ENCODE measurements around the gene WDFY1. TPM values are rescaled to one million over a fixed set of nuclear protein-coding genes. Genes with fewer than 3 reads are reported as not detected.

The WDFY1 gene
- total RNA-seq, 3 donors from 2014 or later: 45.2 to 57.6 (median 46.2) TPM

DNA sequence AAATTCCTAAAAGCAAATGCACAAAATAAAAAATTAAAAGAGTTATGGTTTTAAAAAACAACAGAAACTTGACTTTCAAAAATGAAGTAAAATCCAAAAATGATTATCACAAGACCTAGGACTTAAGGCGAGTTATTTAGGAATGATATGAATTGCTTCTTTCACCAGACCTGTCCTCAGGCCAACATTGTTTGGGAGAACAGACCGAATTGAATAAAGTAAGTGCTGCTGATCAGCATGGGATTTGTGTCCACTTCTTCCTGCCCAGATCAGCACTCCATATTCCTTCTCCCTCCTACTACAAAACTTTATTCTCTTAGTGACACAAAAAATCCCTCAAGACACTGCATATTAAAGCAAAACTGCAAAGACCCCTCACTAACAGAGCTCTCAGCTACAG, 39.1 kb downstream of the WDFY1 start:
- Histone ChIP-seq H3K27me3 (no peaks in the 10 kb centered on the region), H3K36me3 (no peaks in the 10 kb centered on the region), H3K9me3 (no peaks in the 10 kb centered on the region), H3K4me1 (no peaks in the 10 kb centered on the region), H3K27ac (no peak overlapping the region), H3K4me3 (no peak overlapping the region)
- intact Hi-C loops (cut with DNase I; ENCODE audit: low total_unique reads): no loop called here
- DNase-seq (ENCODE audit: low spot score in 2 of 2): no peak
- TF ChIP-seq POLR2AphosphoS5 (IDR thresholded peaks at IDR 0.05): no peak
- TF ChIP-seq, protein P1, sequence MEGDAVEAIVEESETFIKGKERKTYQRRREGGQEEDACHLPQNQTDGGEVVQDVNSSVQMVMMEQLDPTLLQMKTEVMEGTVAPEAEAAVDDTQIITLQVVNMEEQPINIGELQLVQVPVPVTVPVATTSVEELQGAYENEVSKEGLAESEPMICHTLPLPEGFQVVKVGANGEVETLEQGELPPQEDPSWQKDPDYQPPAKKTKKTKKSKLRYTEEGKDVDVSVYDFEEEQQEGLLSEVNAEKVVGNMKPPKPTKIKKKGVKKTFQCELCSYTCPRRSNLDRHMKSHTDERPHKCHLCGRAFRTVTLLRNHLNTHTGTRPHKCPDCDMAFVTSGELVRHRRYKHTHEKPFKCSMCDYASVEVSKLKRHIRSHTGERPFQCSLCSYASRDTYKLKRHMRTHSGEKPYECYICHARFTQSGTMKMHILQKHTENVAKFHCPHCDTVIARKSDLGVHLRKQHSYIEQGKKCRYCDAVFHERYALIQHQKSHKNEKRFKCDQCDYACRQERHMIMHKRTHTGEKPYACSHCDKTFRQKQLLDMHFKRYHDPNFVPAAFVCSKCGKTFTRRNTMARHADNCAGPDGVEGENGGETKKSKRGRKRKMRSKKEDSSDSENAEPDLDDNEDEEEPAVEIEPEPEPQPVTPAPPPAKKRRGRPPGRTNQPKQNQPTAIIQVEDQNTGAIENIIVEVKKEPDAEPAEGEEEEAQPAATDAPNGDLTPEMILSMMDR (IDR thresholded peaks at IDR 0.05): no peak
- no peak for TF ChIP-seq POLR2A (IDR thresholded peaks at IDR 0.05)

DNA sequence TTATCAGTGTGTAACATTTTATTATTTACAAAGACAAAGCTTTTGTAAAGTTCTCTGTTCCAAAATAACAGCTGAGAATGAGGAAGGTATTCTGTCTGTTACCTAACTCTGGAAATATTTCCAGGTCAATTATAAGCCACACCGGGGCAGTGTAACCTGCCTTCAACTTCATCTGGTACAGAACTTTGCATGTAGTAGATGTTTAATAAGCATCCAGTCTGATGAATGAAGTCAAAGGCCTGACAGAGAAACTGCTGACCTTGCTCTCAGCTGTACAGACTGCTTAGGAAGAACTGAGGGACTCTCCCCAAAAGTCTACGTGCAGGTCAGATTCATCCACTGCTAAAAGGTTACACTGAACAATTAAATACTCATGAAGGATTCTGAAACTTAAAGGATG, 43.3 kb downstream of the WDFY1 start:
- Histone ChIP-seq H3K36me3 (no peaks in the 10 kb centered on the region), H3K27me3 (no peaks in the 10 kb centered on the region), H3K9me3 (no peaks in the 10 kb centered on the region), H3K4me3 (no peak overlapping the region), H3K4me1 (no peaks in the 10 kb centered on the region), H3K27ac (no peak overlapping the region)
- DNase-seq (ENCODE audit: low spot score in 2 of 2): no peak
- no peak for TF ChIP-seq POLR2AphosphoS5 (IDR thresholded peaks at IDR 0.05)
- TF ChIP-seq, protein P1 (IDR thresholded peaks at IDR 0.05): no peak
- no peak for TF ChIP-seq POLR2A (IDR thresholded peaks at IDR 0.05)
- intact Hi-C loops (cut with DNase I; ENCODE audit: low total_unique reads): no loop called here

DNA sequence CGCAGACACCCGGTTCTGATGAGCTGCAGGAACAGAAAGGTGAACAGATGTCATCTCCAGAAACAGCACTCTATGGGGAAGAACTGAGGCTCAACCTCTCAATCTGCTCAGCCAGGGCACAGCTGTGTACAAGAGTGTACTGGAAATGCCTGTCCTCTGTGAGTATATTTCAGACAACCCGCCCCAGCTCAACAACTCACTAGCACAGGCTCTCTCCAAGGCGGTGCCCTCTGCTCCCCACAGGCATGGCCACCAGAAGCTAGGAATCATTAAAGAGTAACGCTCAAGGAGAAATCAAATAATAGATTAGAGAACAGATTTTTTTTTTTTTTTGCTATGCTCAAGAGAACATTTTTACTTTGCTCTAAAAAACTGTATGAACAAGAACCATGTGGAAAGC, 43.8 kb downstream of the WDFY1 start:
- H3K36me3 ChIP-seq: no peaks in the 10 kb centered on the region
- H3K27ac ChIP-seq: no peak overlapping the region
- no peaks in the 10 kb centered on the region for H3K4me1 ChIP-seq
- no peak for DNase-seq (ENCODE audit: low spot score in 2 of 2)
- no peak overlapping the region for H3K4me3 ChIP-seq
- TF ChIP-seq POLR2AphosphoS5 (IDR thresholded peaks at IDR 0.05) (no peak), POLR2A (IDR thresholded peaks at IDR 0.05) (no peak)
- TF ChIP-seq, protein P1 (IDR thresholded peaks at IDR 0.05): no peak
- no peaks in the 10 kb centered on the region for H3K27me3 ChIP-seq
- intact Hi-C loops (cut with DNase I; ENCODE audit: low total_unique reads): no loop called here
- no peaks in the 10 kb centered on the region for H3K9me3 ChIP-seq

DNA sequence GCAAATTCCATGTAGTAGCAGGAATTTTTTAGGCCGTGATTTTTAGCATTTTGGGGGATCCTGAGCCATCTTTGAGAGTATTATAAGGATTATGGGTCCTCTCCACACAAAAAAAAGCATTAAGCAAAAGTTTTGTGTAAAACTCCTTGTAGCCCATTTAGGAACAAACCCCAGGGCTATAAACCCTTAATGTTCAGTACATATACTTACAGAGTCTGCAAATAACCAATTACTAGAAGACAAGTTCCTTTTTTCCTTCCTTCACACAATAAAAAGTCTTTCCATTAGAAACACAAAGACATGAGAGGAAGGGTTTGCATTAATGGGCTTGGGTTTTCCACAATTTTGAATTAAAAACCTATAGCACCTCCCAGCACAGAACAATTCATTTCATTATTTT, 44.6 kb downstream of the WDFY1 start:
- Histone ChIP-seq H3K36me3 (no peaks in the 10 kb centered on the region), H3K4me1 (no peaks in the 10 kb centered on the region), H3K4me3 (no peak overlapping the region), H3K27ac (no peak overlapping the region), H3K27me3 (no peaks in the 10 kb centered on the region), H3K9me3 (no peaks in the 10 kb centered on the region)
- intact Hi-C loops (cut with DNase I; ENCODE audit: low total_unique reads): no loop called here
- TF ChIP-seq, protein P1 (IDR thresholded peaks at IDR 0.05): no peak
- DNase-seq (ENCODE audit: low spot score in 2 of 2): no peak

DNA sequence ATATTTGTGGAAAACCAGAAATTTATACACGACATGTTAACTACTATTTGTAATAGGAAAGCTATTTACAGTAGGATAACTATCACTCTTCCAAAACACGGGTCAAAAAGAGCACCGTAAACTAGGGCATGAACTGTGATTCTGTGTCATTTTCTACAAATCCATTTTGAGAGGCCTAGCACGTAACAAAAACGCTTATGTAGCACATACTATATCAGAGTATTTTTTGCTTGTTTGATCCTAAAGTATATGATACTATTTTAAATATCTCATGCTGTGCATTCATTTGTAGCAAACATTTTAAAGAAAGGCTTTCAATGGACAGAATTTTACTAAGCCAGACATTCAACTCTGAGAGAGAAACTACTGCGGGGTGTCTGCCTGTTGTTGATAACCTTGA, 45.1 kb downstream of the WDFY1 start:
- no peak overlapping the region for H3K4me3 ChIP-seq
- intact Hi-C loops (cut with DNase I; ENCODE audit: low total_unique reads): no loop called here

More for the DNA sequence above, 45.1 kb downstream of the WDFY1 start:
- Histone ChIP-seq H3K36me3 (no peaks in the 10 kb centered on the region), H3K9me3 (no peaks in the 10 kb centered on the region), H3K27me3 (no peaks in the 10 kb centered on the region), H3K4me1 (no peaks in the 10 kb centered on the region), H3K27ac (no peak overlapping the region)
- DNase-seq (ENCODE audit: low spot score in 2 of 2): no peak
- TF ChIP-seq, protein P1 (IDR thresholded peaks at IDR 0.05): no peak
- no peak for TF ChIP-seq POLR2AphosphoS5 (IDR thresholded peaks at IDR 0.05)
- no peak for TF ChIP-seq POLR2A (IDR thresholded peaks at IDR 0.05)
